ENCODE measurements around the gene EFCC1. TPM values are rescaled to one million over a fixed set of nuclear protein-coding genes. Genes with fewer than 3 reads are reported as not detected.

The EFCC1 gene
- total RNA-seq, 4 donors from 2014 or later, result 0.76 to 2.5 (median 1.1) TPM

DNA sequence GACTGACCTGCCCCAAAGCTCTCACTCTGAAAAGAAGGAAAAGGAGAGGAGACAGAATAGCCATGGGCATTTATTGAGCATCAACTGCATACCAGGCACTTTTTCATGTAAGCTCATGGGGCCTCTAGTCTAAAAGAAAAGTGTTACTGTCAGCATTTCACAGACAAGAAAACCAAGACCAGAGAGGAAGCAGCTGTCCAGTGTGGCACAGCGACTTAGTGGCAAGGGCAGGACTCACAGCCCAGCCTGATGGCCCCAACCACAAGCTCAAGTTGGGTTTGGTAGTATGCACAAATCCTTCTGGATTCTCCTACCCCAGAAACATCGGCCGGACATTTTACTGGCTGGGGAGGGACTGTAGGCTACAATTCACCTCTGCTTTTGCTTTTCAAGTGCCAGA lies 5.8 kb downstream of the EFCC1 start:
- DNase-seq (ENCODE audit: low spot score in 2 of 2), result no peak
- Histone ChIP-seq H3K36me3 (no peaks in the 10 kb centered on the region), H3K4me1 (peaks cover 40% of the 10 kb centered on the region), H3K27ac (no peak overlapping the region), H3K27me3 (peaks cover 37% of the 10 kb centered on the region), H3K4me3 (no peak overlapping the region), H3K9me3 (no peaks in the 10 kb centered on the region)
- TF ChIP-seq EP300 (IDR thresholded peaks at IDR 0.05) (no peak), POLR2A (IDR thresholded peaks at IDR 0.05) (no peak), POLR2AphosphoS5 (IDR thresholded peaks at IDR 0.05) (no peak)
- TF ChIP-seq, protein P1, sequence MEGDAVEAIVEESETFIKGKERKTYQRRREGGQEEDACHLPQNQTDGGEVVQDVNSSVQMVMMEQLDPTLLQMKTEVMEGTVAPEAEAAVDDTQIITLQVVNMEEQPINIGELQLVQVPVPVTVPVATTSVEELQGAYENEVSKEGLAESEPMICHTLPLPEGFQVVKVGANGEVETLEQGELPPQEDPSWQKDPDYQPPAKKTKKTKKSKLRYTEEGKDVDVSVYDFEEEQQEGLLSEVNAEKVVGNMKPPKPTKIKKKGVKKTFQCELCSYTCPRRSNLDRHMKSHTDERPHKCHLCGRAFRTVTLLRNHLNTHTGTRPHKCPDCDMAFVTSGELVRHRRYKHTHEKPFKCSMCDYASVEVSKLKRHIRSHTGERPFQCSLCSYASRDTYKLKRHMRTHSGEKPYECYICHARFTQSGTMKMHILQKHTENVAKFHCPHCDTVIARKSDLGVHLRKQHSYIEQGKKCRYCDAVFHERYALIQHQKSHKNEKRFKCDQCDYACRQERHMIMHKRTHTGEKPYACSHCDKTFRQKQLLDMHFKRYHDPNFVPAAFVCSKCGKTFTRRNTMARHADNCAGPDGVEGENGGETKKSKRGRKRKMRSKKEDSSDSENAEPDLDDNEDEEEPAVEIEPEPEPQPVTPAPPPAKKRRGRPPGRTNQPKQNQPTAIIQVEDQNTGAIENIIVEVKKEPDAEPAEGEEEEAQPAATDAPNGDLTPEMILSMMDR (IDR thresholded peaks at IDR 0.05), result no peak
- 100% methylated on average over 3 of the region's 3 CpGs for WGBS

DNA sequence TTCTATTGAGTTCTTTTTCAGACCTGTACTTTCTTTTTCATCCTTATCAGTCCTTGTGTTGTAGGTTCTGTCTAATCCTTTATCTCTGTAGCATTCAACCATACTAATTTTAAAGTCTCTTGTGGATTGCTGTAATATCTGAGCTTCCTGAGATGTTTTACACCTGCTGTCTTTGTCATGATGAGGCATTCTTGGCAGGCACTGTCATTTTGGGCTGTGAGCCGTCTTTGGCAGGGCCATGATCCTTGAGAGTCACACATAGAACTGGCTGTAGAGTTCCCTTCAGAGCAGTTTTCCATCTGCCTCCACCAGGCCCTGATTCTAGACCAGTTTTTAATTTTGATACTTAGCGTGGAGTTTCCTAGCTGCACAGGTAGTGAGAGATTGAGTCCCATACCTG lies 6.7 kb downstream of the EFCC1 start:
- Histone ChIP-seq H3K4me1 (peaks cover 33% of the 10 kb centered on the region), H3K27me3 (peaks cover 28% of the 10 kb centered on the region), H3K27ac (no peak overlapping the region), H3K9me3 (no peaks in the 10 kb centered on the region), H3K4me3 (no peak overlapping the region), H3K36me3 (no peaks in the 10 kb centered on the region)
- no peak for DNase-seq (ENCODE audit: low spot score in 2 of 2)
- TF ChIP-seq POLR2A (IDR thresholded peaks at IDR 0.05), result no peak
- no peak for TF ChIP-seq EP300 (IDR thresholded peaks at IDR 0.05)
- TF ChIP-seq, protein P1 (IDR thresholded peaks at IDR 0.05), result no peak
- no peak for TF ChIP-seq POLR2AphosphoS5 (IDR thresholded peaks at IDR 0.05)
- WGBS, result 55% methylated on average over 2 of the region's 2 CpGs

DNA sequence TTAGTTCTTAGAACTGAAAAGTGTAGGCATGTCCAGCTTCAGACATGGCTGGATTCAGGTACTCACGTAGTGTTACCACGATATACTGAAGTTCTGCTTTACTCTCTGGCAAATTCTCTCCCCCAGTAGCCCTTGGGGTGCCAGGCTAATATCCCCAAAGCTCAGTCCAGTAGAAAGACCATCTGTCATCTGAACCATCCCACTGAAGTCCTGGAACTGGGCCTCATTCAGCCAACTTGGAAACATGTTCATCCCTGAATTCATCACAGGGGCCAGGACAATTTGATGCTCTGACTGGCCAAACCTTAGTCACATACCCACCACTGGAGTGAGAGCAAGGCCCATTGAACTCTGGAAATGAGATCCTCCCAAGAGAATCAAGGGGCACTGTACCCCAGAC lies 8.2 kb downstream of the EFCC1 start:
- WGBS, result 100% methylated on average over 2 of the region's 2 CpGs
- Histone ChIP-seq H3K9me3 (no peaks in the 10 kb centered on the region), H3K4me1 (peaks cover 18% of the 10 kb centered on the region), H3K27me3 (peaks cover 13% of the 10 kb centered on the region), H3K4me3 (no peak overlapping the region), H3K27ac (no peak overlapping the region), H3K36me3 (no peaks in the 10 kb centered on the region)
- TF ChIP-seq POLR2AphosphoS5 (IDR thresholded peaks at IDR 0.05) (no peak), POLR2A (IDR thresholded peaks at IDR 0.05) (no peak), EP300 (IDR thresholded peaks at IDR 0.05) (no peak)
- TF ChIP-seq, protein P1 (IDR thresholded peaks at IDR 0.05), result no peak
- no peak for DNase-seq (ENCODE audit: low spot score in 2 of 2)

DNA sequence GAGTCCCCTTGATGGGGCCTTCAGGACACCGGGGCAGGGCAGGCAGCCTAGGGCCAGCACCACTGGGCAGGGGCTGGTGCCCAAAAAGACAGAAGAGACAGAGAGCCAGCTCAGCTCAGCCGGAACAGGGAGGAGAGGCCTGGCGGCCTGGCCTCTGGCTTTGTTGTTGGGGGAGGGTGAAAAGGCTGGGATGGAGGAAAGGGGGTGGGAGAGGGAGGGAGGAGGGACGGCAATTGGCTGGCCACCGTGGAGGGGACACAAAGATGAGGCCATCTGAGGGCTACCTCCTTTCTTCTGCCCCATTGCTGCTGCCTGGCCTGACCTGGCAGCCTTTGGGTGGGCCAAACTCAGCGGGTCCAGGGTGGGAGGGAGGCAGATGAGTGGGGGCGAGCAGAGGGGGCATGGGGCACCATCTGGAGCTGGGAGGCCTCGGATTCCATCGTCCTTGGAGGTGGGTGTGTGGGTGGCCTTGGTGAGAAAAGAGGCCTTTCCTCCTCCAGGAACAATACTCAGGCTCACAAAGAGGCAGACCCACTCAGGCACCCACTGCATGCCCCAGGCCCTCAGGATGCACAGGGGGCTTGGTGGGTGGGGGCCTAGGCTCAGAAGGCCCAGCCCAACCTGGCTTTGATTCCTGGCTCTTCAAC lies 9.3 kb downstream of the EFCC1 start:
- H3K4me3 ChIP-seq, result no peak overlapping the region
- peaks cover 7% of the 10 kb centered on the region for H3K4me1 ChIP-seq
- H3K9me3 ChIP-seq, result no peaks in the 10 kb centered on the region
- TF ChIP-seq, protein P1 (IDR thresholded peaks at IDR 0.05), result no peak
- TF ChIP-seq EP300 (IDR thresholded peaks at IDR 0.05) (no peak), POLR2A (IDR thresholded peaks at IDR 0.05) (no peak), POLR2AphosphoS5 (IDR thresholded peaks at IDR 0.05) (no peak)
- H3K36me3 ChIP-seq, result no peaks in the 10 kb centered on the region
- WGBS, result 72% methylated on average over 7 of the region's 9 CpGs
- no peak overlapping the region for H3K27ac ChIP-seq
- peaks cover 3% of the 10 kb centered on the region for H3K27me3 ChIP-seq
- no peak for DNase-seq (ENCODE audit: low spot score in 2 of 2)

DNA sequence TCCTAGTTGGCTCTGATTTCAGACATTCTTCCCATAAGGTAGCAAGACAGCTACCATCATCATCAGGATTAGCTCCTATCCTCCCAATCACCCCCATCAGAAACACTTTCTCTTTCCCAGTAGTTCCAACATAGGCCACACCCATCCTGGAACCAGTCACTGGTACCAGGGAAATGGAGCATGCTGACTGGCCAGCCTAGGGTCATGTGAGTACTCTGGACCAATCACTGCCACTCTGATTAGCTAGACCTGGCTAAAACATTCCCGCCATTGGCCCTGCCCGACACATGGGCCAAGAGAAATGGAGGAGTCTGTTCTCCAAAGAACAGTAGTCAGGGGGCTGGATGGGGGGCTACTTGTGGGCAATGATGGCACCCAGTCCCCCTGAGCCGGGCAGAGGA lies 12.4 kb downstream of the EFCC1 start:
- H3K36me3 ChIP-seq, result no peaks in the 10 kb centered on the region
- H3K9me3 ChIP-seq, result no peaks in the 10 kb centered on the region
- 100% methylated on average over 3 of the region's 3 CpGs for WGBS
- no peaks in the 10 kb centered on the region for H3K27me3 ChIP-seq
- TF ChIP-seq POLR2A (IDR thresholded peaks at IDR 0.05) (no peak), POLR2AphosphoS5 (IDR thresholded peaks at IDR 0.05) (no peak), EP300 (IDR thresholded peaks at IDR 0.05) (no peak)
- TF ChIP-seq, protein P1 (IDR thresholded peaks at IDR 0.05), result no peak
- no peak overlapping the region for H3K4me3 ChIP-seq
- H3K4me1 ChIP-seq, result peaks cover 5% of the 10 kb centered on the region
- no peak for DNase-seq (ENCODE audit: low spot score in 2 of 2)
- no peak overlapping the region for H3K27ac ChIP-seq
